HEK293 (cell line): Measurements from ENCODE around the gene TMEM250.
A peak's percentile ranks its signal among the peaks of the same experiment; 100 is the strongest.

Experiments used
- EGR2 ChIP-seq: fragments of 450-650 bp; formaldehyde crosslinking; IDR thresholded peaks from 2 replicates; pipeline ENCODE4 v1.5.1; 2016; ENCODE audit warnings: low read depth, missing biosample characterization, missing genetic modification characterization
- GLIS2 ChIP-seq: fragments of 450-650 bp; formaldehyde crosslinking; IDR thresholded peaks from 2 replicates; pipeline ENCODE4 v1.5.1; 2016; ENCODE audit warnings: missing biosample characterization, missing genetic modification characterization
- HOXC10 ChIP-seq: sonication (generic); formaldehyde crosslinking; IDR thresholded peaks from 2 replicates; pipeline ENCODE4 v1.8.1; 2023; ENCODE audit warnings: mild to moderate bottlenecking, missing genetic modification reagents
- HOXD13 ChIP-seq: sonication (generic); formaldehyde crosslinking; IDR thresholded peaks from 2 replicates; pipeline ENCODE4 v1.8.0; 2022; ENCODE audit warnings: missing genetic modification reagents, borderline replicate concordance
- SCRT1 ChIP-seq: fragments of 450-650 bp; formaldehyde crosslinking; IDR thresholded peaks from 2 replicates; pipeline ENCODE4 v1.5.1; 2016; ENCODE audit warnings: missing biosample characterization, missing genetic modification characterization, borderline replicate concordance
- ZBTB17 ChIP-seq: fragments of 450-650 bp; formaldehyde crosslinking; IDR thresholded peaks from 2 replicates; pipeline ENCODE4 v1.5.1; 2016; ENCODE audit warnings: missing biosample characterization, missing genetic modification characterization
- ZBTB21 ChIP-seq: fragments of 450-650 bp; formaldehyde crosslinking; IDR thresholded peaks from 2 replicates; pipeline ENCODE4 v1.5.1; 2017; ENCODE audit warnings: missing biosample characterization, missing genetic modification characterization
- ZNF10 ChIP-seq: fragments of 450-650 bp; formaldehyde crosslinking; IDR thresholded peaks from 2 replicates; pipeline ENCODE4 v1.5.1; 2017; ENCODE audit warnings: missing biosample characterization, missing genetic modification characterization
- ZNF132 ChIP-seq: fragments of 450-650 bp; formaldehyde crosslinking; IDR thresholded peaks from 2 replicates; pipeline ENCODE4 v1.5.1; 2017; ENCODE audit warnings: missing biosample characterization, missing genetic modification characterization, borderline replicate concordance
- ZNF266 ChIP-seq: fragments of 450-650 bp; formaldehyde crosslinking; IDR thresholded peaks from 2 replicates; pipeline ENCODE4 v1.5.1; 2016; ENCODE audit warnings: missing biosample characterization, missing genetic modification characterization, low read depth
- ZNF350 ChIP-seq: fragments of 450-650 bp; formaldehyde crosslinking; IDR thresholded peaks from 2 replicates; pipeline ENCODE4 v1.5.0; 2017; ENCODE audit warnings: missing biosample characterization, mild to moderate bottlenecking, missing genetic modification characterization
- ZNF514 ChIP-seq: fragments of 450-650 bp; formaldehyde crosslinking; IDR thresholded peaks from 2 replicates; pipeline ENCODE4 v1.5.1; 2016; ENCODE audit warnings: missing biosample characterization, missing genetic modification characterization
- ZNF624 ChIP-seq: fragments of 450-650 bp; formaldehyde crosslinking; IDR thresholded peaks from 2 replicates; pipeline ENCODE4 v1.5.1; 2017; ENCODE audit warnings: missing biosample characterization, missing genetic modification characterization
- ZNF707 ChIP-seq: fragments of 450-650 bp; formaldehyde crosslinking; IDR thresholded peaks from 2 replicates; pipeline ENCODE4 v1.5.1; 2016; ENCODE audit warnings: missing biosample characterization, missing genetic modification characterization
- ZNF843 ChIP-seq: fragments of 450-650 bp; formaldehyde crosslinking; IDR thresholded peaks from 2 replicates; pipeline ENCODE4 v1.5.1; 2016; ENCODE audit warnings: missing biosample characterization, missing genetic modification characterization
- TF ChIP-seq, protein P1 (sequence below): fragments of 450-650 bp; formaldehyde crosslinking; IDR thresholded peaks from 2 replicates; pipeline ENCODE4 v1.5.1; 2016; ENCODE audit warnings: missing biosample characterization, missing genetic modification characterization, borderline replicate concordance
- TF ChIP-seq, protein P2 (sequence below): fragments of 450-650 bp; formaldehyde crosslinking; IDR thresholded peaks from 2 replicates; pipeline ENCODE4 v1.5.1; 2016; ENCODE audit warnings: missing biosample characterization, missing genetic modification characterization
- TF ChIP-seq, protein P3 (sequence below): fragments of 450-650 bp; formaldehyde crosslinking; IDR thresholded peaks from 2 replicates; pipeline ENCODE4 v1.5.1; 2016; ENCODE audit warnings: missing biosample characterization, missing genetic modification characterization
- TF ChIP-seq, protein P4 (sequence below): fragments of 450-650 bp; formaldehyde crosslinking; IDR thresholded peaks from 2 replicates; pipeline ENCODE4 v1.5.1; 2016; ENCODE audit warnings: missing biosample characterization, missing genetic modification characterization
- TF ChIP-seq, protein P5 (sequence below): fragments of 450-650 bp; formaldehyde crosslinking; IDR thresholded peaks from 2 replicates; pipeline ENCODE4 v1.5.1; 2017; ENCODE audit warnings: missing biosample characterization, missing genetic modification characterization
- TF ChIP-seq, protein P6 (sequence below): fragments of 450-650 bp; IDR thresholded peaks from 2 replicates; pipeline ENCODE4 v1.5.1; 2018; ENCODE audit warnings: missing biosample characterization, mild to moderate bottlenecking, missing genetic modification characterization
- TF ChIP-seq, protein P7 (sequence below): fragments of 450-650 bp; formaldehyde crosslinking; IDR thresholded peaks from 2 replicates; pipeline ENCODE4 v1.5.1; 2016; ENCODE audit warnings: missing biosample characterization, missing genetic modification characterization

TMEM250 gene

DNA sequence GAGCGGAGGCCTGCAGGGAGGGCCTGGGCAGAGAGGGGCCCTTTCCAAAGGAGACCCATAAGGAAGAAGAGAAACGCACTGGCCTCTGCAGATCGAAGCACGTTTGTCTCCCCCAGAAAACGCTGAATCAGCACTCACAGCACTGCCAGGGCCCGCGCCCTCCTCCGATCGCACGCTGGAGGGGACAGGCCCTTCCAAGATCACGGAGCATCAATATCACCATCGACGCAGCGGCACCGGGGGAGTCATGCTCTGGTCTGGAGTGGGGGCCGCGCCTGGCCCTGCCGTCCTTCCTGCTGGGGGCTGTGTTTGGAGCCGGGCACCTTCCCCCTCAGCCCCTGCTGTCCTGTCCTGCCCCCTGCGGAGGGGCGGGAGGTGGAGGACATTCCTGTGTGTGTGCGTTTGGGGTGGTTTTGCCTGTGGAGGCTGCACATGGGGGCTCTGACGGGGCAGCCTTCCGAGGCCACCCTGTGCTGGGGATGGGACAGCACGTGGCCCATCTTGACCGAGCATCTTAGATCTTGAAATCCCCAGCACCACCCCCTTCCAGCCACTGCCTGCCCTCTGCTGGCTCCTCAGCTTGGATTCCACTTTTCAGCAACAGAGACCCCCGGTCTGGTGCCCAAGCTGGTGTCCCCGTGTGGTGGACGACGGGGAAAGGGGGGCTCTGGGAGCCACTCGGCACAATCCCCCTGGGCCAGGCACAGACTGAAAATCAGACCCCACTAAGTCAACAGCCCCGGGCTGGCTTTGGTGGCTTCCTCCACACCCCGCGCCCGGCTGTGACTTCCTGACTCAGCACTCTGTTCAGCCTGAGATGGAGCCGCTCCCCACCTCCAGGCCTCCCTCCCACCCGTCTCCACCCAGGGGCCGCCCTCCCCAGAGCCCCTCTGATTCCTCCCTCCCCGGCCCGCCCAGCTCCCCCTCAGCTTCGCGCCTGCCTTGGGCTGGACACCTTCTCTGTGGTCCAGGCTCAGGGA lies 8.3 kb downstream of the TMEM250 start (continued):
- no peak for TF ChIP-seq HOXD13
- TF ChIP-seq, protein P1, sequence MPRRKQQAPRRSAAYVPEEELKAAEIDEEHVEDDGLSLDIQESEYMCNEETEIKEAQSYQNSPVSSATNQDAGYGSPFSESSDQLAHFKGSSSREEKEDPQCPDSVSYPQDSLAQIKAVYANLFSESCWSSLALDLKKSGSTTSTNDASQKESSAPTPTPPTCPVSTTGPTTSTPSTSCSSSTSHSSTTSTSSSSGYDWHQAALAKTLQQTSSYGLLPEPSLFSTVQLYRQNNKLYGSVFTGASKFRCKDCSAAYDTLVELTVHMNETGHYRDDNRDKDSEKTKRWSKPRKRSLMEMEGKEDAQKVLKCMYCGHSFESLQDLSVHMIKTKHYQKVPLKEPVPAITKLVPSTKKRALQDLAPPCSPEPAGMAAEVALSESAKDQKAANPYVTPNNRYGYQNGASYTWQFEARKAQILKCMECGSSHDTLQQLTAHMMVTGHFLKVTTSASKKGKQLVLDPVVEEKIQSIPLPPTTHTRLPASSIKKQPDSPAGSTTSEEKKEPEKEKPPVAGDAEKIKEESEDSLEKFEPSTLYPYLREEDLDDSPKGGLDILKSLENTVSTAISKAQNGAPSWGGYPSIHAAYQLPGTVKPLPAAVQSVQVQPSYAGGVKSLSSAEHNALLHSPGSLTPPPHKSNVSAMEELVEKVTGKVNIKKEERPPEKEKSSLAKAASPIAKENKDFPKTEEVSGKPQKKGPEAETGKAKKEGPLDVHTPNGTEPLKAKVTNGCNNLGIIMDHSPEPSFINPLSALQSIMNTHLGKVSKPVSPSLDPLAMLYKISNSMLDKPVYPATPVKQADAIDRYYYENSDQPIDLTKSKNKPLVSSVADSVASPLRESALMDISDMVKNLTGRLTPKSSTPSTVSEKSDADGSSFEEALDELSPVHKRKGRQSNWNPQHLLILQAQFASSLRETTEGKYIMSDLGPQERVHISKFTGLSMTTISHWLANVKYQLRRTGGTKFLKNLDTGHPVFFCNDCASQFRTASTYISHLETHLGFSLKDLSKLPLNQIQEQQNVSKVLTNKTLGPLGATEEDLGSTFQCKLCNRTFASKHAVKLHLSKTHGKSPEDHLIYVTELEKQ (tag by site-specific recombination) = no peak
- TF ChIP-seq ZNF350 (tag by site-specific recombination) = no peak
- no peak for TF ChIP-seq ZNF843 (tag by site-specific recombination)
- TF ChIP-seq, protein P2, sequence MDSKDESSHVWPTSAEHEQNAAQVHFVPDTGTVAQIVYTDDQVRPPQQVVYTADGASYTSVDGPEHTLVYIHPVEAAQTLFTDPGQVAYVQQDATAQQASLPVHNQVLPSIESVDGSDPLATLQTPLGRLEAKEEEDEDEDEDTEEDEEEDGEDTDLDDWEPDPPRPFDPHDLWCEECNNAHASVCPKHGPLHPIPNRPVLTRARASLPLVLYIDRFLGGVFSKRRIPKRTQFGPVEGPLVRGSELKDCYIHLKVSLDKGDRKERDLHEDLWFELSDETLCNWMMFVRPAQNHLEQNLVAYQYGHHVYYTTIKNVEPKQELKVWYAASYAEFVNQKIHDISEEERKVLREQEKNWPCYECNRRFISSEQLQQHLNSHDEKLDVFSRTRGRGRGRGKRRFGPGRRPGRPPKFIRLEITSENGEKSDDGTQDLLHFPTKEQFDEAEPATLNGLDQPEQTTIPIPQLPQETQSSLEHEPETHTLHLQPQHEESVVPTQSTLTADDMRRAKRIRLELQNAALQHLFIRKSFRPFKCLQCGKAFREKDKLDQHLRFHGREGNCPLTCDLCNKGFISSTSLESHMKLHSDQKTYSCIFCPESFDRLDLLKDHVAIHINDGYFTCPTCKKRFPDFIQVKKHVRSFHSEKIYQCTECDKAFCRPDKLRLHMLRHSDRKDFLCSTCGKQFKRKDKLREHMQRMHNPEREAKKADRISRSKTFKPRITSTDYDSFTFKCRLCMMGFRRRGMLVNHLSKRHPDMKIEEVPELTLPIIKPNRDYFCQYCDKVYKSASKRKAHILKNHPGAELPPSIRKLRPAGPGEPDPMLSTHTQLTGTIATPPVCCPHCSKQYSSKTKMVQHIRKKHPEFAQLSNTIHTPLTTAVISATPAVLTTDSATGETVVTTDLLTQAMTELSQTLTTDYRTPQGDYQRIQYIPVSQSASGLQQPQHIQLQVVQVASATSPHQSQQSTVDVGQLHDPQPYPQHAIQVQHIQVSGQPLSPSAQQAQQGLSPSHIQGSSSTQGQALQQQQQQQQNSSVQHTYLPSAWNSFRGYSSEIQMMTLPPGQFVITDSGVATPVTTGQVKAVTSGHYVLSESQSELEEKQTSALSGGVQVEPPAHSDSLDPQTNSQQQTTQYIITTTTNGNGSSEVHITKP (tag by site-specific recombination) = no peak
- TF ChIP-seq, protein P3, sequence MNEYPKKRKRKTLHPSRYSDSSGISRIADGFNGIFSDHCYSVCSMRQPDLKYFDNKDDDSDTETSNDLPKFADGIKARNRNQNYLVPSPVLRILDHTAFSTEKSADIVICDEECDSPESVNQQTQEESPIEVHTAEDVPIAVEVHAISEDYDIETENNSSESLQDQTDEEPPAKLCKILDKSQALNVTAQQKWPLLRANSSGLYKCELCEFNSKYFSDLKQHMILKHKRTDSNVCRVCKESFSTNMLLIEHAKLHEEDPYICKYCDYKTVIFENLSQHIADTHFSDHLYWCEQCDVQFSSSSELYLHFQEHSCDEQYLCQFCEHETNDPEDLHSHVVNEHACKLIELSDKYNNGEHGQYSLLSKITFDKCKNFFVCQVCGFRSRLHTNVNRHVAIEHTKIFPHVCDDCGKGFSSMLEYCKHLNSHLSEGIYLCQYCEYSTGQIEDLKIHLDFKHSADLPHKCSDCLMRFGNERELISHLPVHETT (tag by site-specific recombination) = 0 out of 2 replicates have a peak, but pooled peaks have one; percentile 43
- TF ChIP-seq ZNF266 (tag by site-specific recombination) = no peak
- TF ChIP-seq HOXC10 (CRISPR knock-in tag) = no peak
- TF ChIP-seq, protein P4, sequence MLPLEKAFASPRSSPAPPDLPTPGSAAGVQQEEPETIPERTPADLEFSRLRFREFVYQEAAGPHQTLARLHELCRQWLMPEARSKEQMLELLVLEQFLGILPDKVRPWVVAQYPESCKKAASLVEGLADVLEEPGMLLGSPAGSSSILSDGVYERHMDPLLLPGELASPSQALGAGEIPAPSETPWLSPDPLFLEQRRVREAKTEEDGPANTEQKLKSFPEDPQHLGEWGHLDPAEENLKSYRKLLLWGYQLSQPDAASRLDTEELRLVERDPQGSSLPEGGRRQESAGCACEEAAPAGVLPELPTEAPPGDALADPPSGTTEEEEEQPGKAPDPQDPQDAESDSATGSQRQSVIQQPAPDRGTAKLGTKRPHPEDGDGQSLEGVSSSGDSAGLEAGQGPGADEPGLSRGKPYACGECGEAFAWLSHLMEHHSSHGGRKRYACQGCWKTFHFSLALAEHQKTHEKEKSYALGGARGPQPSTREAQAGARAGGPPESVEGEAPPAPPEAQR (tag by site-specific recombination) = no peak
- no peak for TF ChIP-seq SCRT1 (tag by site-specific recombination)
- TF ChIP-seq ZNF624 (tag by site-specific recombination) = no peak
- no peak for TF ChIP-seq ZNF514 (tag by site-specific recombination)
- TF ChIP-seq GLIS2 (tag by site-specific recombination) = peak; percentile 68
- TF ChIP-seq ZNF707 = no peak
- no peak for TF ChIP-seq ZNF10
- TF ChIP-seq, protein P5, sequence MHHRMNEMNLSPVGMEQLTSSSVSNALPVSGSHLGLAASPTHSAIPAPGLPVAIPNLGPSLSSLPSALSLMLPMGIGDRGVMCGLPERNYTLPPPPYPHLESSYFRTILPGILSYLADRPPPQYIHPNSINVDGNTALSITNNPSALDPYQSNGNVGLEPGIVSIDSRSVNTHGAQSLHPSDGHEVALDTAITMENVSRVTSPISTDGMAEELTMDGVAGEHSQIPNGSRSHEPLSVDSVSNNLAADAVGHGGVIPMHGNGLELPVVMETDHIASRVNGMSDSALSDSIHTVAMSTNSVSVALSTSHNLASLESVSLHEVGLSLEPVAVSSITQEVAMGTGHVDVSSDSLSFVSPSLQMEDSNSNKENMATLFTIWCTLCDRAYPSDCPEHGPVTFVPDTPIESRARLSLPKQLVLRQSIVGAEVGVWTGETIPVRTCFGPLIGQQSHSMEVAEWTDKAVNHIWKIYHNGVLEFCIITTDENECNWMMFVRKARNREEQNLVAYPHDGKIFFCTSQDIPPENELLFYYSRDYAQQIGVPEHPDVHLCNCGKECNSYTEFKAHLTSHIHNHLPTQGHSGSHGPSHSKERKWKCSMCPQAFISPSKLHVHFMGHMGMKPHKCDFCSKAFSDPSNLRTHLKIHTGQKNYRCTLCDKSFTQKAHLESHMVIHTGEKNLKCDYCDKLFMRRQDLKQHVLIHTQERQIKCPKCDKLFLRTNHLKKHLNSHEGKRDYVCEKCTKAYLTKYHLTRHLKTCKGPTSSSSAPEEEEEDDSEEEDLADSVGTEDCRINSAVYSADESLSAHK (tag by site-specific recombination) = no peak
- no peak for TF ChIP-seq ZNF132 (tag by site-specific recombination)
- TF ChIP-seq ZBTB21 (tag by site-specific recombination) = no peak
- TF ChIP-seq, protein P6, sequence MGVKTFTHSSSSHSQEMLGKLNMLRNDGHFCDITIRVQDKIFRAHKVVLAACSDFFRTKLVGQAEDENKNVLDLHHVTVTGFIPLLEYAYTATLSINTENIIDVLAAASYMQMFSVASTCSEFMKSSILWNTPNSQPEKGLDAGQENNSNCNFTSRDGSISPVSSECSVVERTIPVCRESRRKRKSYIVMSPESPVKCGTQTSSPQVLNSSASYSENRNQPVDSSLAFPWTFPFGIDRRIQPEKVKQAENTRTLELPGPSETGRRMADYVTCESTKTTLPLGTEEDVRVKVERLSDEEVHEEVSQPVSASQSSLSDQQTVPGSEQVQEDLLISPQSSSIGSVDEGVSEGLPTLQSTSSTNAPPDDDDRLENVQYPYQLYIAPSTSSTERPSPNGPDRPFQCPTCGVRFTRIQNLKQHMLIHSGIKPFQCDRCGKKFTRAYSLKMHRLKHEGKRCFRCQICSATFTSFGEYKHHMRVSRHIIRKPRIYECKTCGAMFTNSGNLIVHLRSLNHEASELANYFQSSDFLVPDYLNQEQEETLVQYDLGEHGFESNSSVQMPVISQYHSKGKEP = no peak
- TF ChIP-seq ZBTB17 = 0 out of 2 replicates have a peak, but pooled peaks have one; percentile 11
- peak; percentile 34; the same call in 1 of the 2 replicates for TF ChIP-seq EGR2
- TF ChIP-seq, protein P7, sequence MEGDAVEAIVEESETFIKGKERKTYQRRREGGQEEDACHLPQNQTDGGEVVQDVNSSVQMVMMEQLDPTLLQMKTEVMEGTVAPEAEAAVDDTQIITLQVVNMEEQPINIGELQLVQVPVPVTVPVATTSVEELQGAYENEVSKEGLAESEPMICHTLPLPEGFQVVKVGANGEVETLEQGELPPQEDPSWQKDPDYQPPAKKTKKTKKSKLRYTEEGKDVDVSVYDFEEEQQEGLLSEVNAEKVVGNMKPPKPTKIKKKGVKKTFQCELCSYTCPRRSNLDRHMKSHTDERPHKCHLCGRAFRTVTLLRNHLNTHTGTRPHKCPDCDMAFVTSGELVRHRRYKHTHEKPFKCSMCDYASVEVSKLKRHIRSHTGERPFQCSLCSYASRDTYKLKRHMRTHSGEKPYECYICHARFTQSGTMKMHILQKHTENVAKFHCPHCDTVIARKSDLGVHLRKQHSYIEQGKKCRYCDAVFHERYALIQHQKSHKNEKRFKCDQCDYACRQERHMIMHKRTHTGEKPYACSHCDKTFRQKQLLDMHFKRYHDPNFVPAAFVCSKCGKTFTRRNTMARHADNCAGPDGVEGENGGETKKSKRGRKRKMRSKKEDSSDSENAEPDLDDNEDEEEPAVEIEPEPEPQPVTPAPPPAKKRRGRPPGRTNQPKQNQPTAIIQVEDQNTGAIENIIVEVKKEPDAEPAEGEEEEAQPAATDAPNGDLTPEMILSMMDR (tag by site-specific recombination) = peak; percentile 29; the same call in 1 of the 2 replicates
